Esophagus squamous epithelium (tissue), 5 donors: ENCODE measurements around the gene INPP4B. TPM values are rescaled to one million over a fixed set of nuclear protein-coding genes. Genes with fewer than 3 reads are reported as not detected.

Experiments used
- DNase-seq: peaks from one replicate; lab custom pipeline; 2025; lab: John Stamatoyannopoulos, UW
- H3K27ac ChIP-seq, 4 donors: fragments of 200-600 bp; sonication (generic); one replicate each; pipeline ENCODE4 v1.5.1; 2016 to 2019; ENCODE audit warnings: mild to moderate bottlenecking in 1 of 4
- H3K27me3 ChIP-seq, 4 donors: fragments of 200-600 bp; sonication (generic); 1 replicate in 3 of 4; 2 replicates in 1 of 4; pipeline versions ENCODE4 v1.5.1 to v1.6.0; 2017 to 2021; ENCODE audit warnings: antibody characterized with exemption in 1 of 4
- H3K36me3 ChIP-seq, 3 donors: fragments of 200-600 bp; sonication (generic); one replicate each; pipeline ENCODE4 v1.5.1; 2016 to 2019
- H3K4me1 ChIP-seq, 3 donors: fragments of 200-600 bp; sonication (generic); one replicate each; pipeline ENCODE4 v1.5.1; 2017 to 2019
- H3K4me3 ChIP-seq, 4 donors: fragments of 200-600 bp; sonication (generic); 1 replicate in 3 of 4; 2 replicates in 1 of 4; pipeline ENCODE4 v1.5.1; 2016 to 2019; ENCODE audit warnings: mild to moderate bottlenecking in 2 of 4, moderate library complexity in 1 of 4
- H3K9me3 ChIP-seq, 3 donors: fragments of 200-600 bp; sonication (generic); one replicate each; pipeline ENCODE4 v1.5.1; 2016 to 2019
- CTCF ChIP-seq, 6 experiments: fragments of 450-650 bp in 4 of 6; fragments of 200-600 bp in 2 of 6; sonication (generic) in 2 of 6; IDR thresholded peaks; one replicate each; pipeline ENCODE4 v1.5.1; 2016 to 2019; ENCODE audit warnings: antibody characterized with exemption in 6 of 6, mild to moderate bottlenecking in 4 of 6, moderate library complexity in 4 of 6
- POLR2A ChIP-seq, 4 donors: fragments of 450-650 bp; IDR thresholded peaks; one replicate each; pipeline ENCODE4 v1.6.1; 2017; ENCODE audit warnings: antibody characterized with exemption in 4 of 4, mild to moderate bottlenecking in 4 of 4, moderate library complexity in 3 of 4
- WGBS, 2 donors: methylation state at CpG; one replicate each; pipeline ENCODE4 v1.1.5; 2018; 5-methylcytosine and 5-hydroxymethylcytosine counted together
- intact Hi-C: fragments of 100-400 bp; cut with DNase I; formaldehyde crosslinking; loops from one replicate; pipeline ENCODE4 v1.15.0; 2022
- total RNA-seq, 4 donors: library from RNA; depleted of rRNA; stranded (reverse); fragments of >200 nt; gene quantifications; one replicate each; pipeline ENCODE4 v1.1.0, GENCODE V29; 2016
- donor health status: DM: yes; HTN: yes; CAD: no.

INPP4B gene
- total RNA-seq, 4 donors from 2014 or later = 14.3 to 49.7 (median 21.3) TPM

- WGBS, 2 donors = 83 to 97% methylated on average over 2 of the region's 2 CpGs
- no peak for DNase-seq
- TF ChIP-seq CTCF (IDR thresholded peaks at IDR 0.05) (no peak), POLR2A (IDR thresholded peaks at IDR 0.05) (no peak)
- Histone ChIP-seq H3K4me1 (no peaks in the 10 kb centered on the region), H3K27me3 (no peaks in the 10 kb centered on the region), H3K9me3 (no peaks in the 10 kb centered on the region), H3K36me3 (no peaks in the 10 kb centered on the region), H3K4me3 (no peak overlapping the region), H3K27ac (no peak overlapping the region)
- intact Hi-C loops = no loop called here
Observed at GRCh38 chr4:142158980-142159379, 687.1 kb downstream of the INPP4B start.

GRCh38 chr4:142156256-142156655, 689.8 kb downstream of the INPP4B start:
- no peaks in the 10 kb centered on the region for H3K9me3 ChIP-seq
- H3K4me1 ChIP-seq = no peaks in the 10 kb centered on the region
- no peak for DNase-seq
- no peak overlapping the region for H3K27ac ChIP-seq
- H3K36me3 ChIP-seq = no peaks in the 10 kb centered on the region
- H3K27me3 ChIP-seq = no peaks in the 10 kb centered on the region
- no peak overlapping the region for H3K4me3 ChIP-seq
- no peak for TF ChIP-seq CTCF (IDR thresholded peaks at IDR 0.05)
- TF ChIP-seq POLR2A (IDR thresholded peaks at IDR 0.05) = no peak
- intact Hi-C loops = no loop called here

GRCh38 chr4:142155347-142155746, 690.8 kb downstream of the INPP4B start:
- 84 to 88% methylated on average over 2 of the region's 2 CpGs for WGBS, 2 donors
- TF ChIP-seq POLR2A (IDR thresholded peaks at IDR 0.05) (no peak), CTCF (IDR thresholded peaks at IDR 0.05) (no peak)
- DNase-seq = no peak

GRCh38 chr4:142150483-142150882, 695.6 kb downstream of the INPP4B start:
- TF ChIP-seq POLR2A (IDR thresholded peaks at IDR 0.05) (no peak), CTCF (IDR thresholded peaks at IDR 0.05) (no peak)
- no peak overlapping the region for H3K27ac ChIP-seq
- no peaks in the 10 kb centered on the region for H3K9me3 ChIP-seq
- H3K36me3 ChIP-seq = no peaks in the 10 kb centered on the region
- no peak overlapping the region for H3K4me3 ChIP-seq
- WGBS, 2 donors = 98 to 100% methylated on average over 3 of the region's 3 CpGs
- intact Hi-C loops = no loop called here
- DNase-seq = no peak
- no peaks in the 10 kb centered on the region for H3K27me3 ChIP-seq
- no peaks in the 10 kb centered on the region for H3K4me1 ChIP-seq

More at GRCh38 chr4:142155347-142155746, 690.8 kb downstream of the INPP4B start:
- no peak overlapping the region for H3K27ac ChIP-seq
- no peaks in the 10 kb centered on the region for H3K4me1 ChIP-seq
- no peaks in the 10 kb centered on the region for H3K9me3 ChIP-seq
- intact Hi-C loops = no loop called here
- H3K36me3 ChIP-seq = no peaks in the 10 kb centered on the region
- no peak overlapping the region for H3K4me3 ChIP-seq
- no peaks in the 10 kb centered on the region for H3K27me3 ChIP-seq

GRCh38 chr4:142144813-142145212, 701.3 kb downstream of the INPP4B start:
- TF ChIP-seq POLR2A (IDR thresholded peaks at IDR 0.05) (no peak), CTCF (IDR thresholded peaks at IDR 0.05) (no peak)
- Histone ChIP-seq H3K4me3 (no peak overlapping the region), H3K27ac (no peak overlapping the region), H3K27me3 (no peaks in the 10 kb centered on the region), H3K9me3 (no peaks in the 10 kb centered on the region), H3K4me1 (no peaks in the 10 kb centered on the region), H3K36me3 (no peaks in the 10 kb centered on the region)
- intact Hi-C loops = no loop called here
- 75 to 78% methylated on average over 1 of the region's 1 CpG for WGBS, 2 donors
- DNase-seq = no peak
